GM18858 (cell line): Measurements from ENCODE around the gene KIAA0753.
"Not testable (repeated sequence)": the region's sequence is repeated elsewhere in the genome, so short reads cannot be mapped to it uniquely, and the experiment has no call there.

Experiments used
- ATAC-seq: cut with Tn5 transposase; IDR thresholded peaks from one replicate; pipeline ENCODE4 v1.9.1; 2021; ENCODE audit not compliant: unreplicated experiment

The KIAA0753 gene

DNA sequence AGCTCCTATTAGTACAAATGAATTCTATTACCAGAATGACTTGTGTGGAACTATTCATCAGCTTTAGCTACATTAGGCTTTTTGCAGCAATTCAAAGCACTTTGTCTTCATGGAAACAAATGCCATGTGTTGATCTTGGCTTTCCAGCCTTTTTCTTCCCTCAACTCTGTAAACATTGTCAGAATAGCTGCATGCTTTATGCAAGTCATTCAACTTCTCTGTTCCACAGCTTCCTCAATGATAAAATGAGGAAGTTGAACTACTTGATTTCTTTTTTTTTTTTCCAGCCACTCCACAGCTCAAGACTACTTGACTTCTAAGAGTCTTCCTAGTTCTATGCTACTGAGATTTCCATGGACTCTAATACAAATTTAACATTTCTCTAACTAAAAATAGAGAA is 41.1 kb downstream of the KIAA0753 start:
- no peak for ATAC-seq

DNA sequence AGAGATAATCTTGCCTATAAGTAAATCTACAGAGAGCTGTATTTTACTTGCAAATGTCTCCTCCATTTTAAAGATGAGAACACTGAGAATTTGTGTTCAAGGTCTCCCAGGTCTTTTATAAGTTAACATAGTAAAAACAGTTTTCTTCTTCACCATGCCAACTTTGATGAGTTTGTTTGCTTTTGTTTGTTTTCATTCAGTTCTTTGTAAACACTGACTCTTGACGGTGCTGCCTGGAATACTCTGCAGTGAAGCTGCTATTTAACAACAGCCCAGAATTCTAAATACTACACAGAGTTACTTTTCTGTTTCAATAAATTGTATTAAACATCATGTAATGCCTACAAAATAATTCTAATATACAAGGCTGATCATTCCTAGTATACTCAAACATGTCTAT is 42.8 kb downstream of the KIAA0753 start:
- ATAC-seq: no peak

DNA sequence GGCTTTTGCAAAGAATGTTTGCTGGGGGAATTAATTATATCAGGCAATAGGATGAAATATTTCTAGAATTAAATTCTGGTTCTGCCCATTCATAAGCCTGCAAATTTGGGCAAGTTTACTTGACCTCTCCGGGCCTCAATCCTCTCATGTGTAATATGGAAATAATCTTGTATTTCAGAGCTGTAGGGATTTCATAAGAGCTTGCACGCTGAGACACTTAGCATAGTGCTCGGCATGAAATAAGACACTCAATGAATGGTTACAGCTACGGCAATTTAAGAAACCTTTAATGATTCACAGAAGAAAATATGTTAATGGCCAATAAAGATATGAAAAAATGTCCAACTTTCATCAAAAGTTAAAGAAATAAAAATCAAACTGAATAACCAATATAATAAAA is 43.6 kb downstream of the KIAA0753 start:
- no peak for ATAC-seq

DNA sequence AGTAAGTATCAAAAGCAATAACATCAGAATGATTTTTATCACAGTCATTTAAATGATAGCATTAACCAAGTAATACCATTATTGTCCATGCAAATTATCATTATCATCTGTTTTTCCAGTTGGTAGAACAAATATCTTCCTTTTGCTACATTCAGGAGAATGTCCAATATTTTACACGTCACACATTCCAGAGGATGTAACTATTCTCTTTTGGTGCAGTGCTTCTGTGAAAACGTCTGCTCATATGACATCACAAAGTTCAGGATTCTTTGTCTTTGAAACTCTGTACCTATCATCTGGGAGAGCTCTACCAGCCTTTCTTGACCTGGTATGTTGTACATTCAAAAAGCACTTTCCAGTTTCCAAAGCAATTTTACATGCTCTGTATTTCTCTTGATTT is 44.0 kb downstream of the KIAA0753 start:
- ATAC-seq: no peak

DNA sequence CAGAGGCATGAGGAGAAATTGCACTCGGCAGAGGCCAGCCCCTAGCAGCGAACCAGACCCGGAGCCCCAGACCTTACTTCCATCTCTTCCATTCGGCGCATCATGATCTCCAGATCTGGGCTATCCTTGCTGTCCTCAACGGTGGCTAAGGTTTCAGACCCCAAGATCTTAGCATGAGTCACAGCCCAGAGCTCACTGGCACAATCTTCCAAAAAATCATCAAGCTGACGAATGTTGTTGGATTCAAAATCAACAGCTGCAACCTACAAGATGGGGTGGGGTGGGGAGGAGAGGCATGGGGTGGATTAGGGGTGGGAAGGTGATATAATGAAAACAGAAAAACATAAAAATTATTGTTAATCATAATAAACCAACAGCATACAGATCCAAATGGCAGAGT is 44.4 kb downstream of the KIAA0753 start:
- no peak for ATAC-seq

DNA sequence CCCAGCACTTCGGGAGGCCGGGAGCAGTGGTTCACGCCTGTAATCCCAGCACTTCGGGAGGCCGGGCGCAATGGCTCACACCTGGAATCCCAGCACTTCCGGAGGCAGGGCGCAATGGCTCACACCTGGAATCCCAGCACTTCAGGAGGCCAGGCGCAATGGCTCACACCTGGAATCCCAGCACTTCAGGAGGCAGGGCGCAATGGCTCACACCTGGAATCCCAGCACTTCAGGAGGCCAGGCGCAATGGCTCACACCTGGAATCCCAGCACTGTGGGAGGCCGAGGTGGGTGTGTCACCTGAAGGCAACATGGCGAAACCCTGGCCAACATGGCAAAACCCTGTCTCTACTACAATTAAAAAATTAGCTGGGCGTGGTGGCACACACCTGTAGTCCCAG is 47.1 kb downstream of the KIAA0753 start:
- ATAC-seq: not testable (repeated sequence)

DNA sequence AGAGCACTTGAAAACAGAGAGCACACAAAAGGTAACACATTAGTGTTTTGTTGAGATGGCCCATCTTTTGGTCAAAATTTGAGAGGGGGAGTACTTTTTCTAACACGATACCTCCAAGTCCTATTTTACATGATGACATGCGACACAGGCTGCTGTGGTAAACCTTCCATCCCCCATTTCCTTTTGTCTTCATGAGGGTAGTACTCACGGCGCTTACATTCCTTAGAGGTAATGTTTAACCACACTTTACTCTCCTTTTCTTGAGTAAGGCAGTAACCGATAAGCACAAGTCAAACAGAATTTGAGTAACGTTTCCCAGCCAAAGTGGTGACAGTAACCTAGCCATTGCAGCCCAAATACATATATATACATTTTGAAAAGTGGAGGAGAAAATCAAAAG is 48.3 kb downstream of the KIAA0753 start:
- no peak for ATAC-seq

DNA sequence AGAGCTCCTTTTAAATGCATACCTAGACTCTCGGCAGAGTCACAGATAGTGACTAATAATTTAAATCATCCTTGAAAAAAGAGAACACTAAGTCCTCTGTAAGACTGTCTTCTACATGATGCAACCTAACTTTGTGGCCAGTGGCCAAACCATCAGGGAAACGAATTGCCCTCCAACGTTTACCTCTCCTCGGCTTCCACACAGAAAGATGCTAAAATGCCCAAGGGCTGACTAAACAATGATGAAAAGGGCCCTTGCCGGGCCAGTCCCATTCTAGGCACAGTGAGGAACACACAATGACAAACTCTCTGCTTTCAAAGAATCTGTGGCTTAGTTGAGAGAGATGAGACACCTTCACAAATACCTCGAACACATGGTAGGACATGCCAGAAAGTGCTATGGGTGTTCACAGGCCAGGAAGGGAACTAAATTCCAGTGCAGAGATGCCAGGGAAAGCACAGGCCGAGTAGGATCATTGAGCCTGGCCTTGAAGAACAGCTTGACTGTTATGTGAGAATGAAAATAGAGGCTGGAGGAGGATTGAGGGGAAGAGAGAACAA is 48.8 kb downstream of the KIAA0753 start:
- no peak for ATAC-seq

DNA sequence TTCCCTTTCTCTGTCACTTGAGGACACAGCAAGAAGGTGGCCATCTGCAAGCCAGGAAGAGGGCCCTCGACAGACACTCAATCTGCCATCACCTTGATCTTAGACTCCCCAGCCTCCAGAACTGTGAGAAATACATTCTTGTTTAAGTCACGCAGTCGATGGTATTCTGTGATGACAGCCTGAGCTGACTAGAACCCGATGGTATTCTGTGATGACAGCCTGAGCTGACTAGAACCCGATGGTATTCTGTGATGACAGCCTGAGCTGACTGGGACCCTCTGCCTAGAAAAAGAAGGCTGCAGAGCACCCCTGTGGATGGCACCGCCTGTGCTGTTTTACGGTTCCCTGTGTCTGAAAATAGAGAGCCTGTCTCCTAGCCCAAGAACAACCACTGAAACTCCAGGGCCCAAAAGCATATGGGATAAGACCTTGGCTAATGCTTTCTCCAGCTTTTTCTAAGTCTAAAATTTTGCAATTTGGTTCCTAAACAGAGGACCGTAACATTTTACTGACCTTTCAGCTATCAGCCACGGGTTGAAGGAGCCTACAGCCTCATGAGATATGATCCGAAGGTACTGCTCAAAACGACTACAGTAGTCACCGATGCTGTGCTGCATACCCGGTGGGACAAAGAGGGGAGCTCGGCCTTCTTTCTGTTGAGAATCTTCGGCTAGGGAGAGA is 51.1 kb downstream of the KIAA0753 start:
- no peak for ATAC-seq

DNA sequence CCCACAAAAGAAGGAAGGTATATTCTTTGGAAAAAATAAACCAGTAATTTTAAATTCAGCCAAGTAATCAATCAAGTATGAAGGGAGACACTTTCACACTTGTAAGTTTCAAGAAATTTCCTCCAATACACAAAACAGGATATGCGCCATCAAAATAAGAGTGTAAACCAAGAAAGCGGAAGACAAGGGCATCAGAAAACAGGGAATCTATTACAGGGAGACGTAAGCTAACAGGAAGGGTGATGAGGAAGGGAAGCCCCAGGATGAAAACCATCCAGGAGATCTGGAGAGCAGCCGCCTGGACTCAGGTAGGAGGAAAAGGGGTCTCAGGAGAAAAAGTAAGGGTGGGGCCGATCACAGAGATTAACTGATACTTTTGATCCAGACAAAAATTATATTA is 52.3 kb downstream of the KIAA0753 start:
- ATAC-seq: no peak

DNA sequence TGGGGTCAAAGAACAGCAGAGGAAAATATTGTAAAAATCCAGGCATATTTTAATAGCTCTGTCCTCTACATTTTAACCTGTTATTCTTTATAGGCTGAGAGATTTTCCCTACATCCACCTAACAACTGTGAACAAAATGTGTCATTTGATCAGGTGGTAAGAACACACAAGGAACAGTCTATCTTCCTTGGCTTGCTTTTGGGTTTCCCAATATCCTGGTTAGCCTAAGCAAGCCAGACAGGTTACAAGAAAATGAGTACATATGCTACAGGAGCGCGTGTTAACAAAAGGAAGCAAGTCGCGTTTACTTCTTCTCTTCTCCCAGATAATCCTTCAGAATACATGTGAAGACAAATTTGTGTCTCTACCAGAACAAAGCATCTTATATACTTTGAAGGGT is 53.2 kb downstream of the KIAA0753 start:
- ATAC-seq: no peak

DNA sequence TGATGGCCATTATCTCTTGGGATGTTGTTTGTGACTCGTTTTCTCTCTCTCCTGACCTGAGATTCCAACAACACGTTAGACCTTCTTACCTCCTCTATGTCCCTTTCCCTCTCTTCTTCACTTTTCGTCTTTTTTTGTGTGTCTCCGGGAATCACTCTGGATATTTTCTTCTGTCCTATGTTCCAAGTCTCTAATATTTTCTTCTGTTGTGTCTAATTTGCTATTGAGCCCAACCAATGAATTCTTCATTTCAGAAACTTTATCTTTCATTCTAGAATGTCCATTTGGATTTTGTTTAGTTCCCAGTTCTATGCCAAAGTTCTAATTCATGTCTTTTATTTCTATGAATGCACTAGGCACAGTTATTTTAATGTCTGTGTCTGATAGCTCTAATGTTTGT is 57.1 kb downstream of the KIAA0753 start:
- no peak for ATAC-seq

DNA sequence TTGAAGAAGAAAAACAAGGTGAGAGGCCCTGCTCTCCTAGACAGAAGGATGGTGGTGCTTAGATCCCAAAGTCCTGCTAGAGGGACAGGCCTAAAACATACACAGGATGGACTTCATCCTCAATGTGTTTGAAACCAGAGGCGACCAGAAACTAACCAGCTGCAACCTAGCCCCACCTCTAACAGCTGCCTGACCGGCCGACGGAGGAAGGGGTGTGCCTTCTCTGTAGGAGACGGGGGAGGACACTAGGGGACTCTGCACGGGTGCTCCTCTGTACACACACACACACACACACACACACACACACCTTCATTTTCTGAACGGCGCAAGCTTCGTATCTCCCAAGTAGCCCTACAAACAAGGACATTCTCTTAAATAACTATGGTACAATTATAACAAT is 59.9 kb downstream of the KIAA0753 start:
- ATAC-seq: no peak

DNA sequence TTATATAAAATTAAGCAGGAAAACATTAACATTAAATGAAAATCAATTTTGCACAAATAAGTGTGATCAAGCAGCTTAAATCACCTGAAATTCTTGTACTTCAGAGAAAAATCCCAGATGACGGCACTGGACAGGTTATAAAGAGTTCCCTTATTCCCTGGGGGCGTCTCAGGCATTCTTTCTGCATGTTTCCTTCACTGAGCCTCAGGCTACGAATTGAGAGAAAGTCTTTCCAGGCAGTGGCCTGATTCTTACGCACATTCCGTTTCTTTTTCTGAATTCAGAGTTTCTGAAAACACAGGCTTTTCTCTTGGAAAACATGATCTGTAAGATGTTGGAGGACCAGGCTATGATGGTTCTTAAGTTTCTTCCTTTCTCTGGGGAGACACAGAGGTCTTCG is 62.0 kb downstream of the KIAA0753 start:
- no peak for ATAC-seq

DNA sequence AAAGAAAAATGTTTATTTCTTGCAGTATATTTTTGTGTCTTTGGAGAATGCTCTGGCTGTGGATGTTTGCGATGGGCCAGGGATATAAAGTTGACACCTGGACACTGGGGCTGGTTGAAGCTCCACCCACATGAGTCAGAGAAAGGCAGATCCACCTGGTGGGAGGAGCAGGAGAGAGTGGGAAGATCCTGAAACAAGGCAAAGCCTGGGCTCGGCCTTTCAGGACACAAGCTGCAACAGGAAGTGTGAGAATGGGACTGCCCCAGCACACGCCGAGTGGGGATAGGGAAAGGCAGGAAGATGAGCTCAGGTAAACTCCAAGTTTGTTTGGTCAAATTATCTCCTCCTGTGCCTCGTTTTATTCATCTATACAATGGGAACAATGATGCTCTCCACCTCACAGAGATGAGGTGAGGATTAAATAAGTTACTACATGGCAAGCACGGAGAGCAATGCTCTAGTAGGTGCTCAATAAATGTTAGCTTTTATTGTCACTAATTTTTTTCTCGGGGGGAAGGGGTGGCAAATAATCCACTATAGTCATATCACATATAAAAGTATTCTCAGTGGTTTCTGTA is 62.7 kb downstream of the KIAA0753 start:
- no peak for ATAC-seq

DNA sequence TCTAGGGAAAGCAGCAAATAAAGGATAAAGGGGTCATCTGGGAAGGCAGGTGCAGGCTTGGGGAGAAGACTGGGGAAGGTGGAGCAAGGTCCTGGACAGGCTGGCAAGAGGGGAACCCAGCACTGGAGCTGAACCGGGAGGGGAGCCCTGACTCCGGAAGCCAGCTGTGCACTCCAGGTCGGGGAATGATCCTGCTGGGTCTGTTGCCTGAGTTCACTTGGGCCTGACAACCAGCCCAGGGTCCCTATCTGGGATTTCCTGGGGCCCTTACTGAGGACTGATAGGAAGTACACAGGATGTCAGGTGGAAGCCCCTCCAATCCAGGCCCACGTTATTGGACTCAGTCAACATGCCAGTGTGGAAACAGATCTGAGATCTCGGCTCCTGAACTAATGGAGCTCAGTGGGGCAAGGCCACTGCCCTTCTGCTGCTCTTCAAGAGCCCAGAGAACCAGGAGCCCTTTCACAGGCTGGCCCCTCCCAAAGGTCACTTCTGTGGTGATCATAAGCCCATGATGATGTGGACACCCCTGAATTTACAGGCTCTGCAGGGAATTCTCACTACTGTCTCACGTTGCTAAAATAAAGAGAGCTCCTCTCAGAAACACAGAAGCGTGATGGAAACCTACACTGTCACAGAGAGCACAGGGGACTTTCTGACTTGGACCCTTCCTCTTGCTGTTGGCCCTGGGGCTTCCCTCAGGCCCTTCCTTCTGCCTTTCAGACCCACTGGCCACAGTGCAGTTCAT is 64.3 kb downstream of the KIAA0753 start:
- no peak for ATAC-seq

DNA sequence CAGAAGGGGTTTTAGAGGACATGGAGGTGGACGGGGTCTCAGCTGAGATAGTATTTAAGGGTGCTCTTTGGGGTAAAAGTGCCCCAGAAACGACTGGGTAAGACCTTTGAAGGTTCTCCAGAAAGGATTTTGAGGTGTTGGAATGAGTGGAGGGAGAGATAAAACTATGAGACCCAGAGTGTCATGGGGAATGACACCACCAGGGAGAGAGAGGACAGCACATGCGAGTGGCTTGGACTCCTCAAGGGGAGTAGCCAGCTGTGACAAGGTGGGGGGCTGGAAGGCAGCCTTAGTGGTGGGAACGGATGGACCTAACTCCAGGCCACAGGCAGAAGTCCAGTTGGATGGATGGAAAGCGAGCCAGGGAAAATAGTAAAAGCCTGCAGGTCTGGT is 64.9 kb downstream of the KIAA0753 start:
- no peak for ATAC-seq

DNA sequence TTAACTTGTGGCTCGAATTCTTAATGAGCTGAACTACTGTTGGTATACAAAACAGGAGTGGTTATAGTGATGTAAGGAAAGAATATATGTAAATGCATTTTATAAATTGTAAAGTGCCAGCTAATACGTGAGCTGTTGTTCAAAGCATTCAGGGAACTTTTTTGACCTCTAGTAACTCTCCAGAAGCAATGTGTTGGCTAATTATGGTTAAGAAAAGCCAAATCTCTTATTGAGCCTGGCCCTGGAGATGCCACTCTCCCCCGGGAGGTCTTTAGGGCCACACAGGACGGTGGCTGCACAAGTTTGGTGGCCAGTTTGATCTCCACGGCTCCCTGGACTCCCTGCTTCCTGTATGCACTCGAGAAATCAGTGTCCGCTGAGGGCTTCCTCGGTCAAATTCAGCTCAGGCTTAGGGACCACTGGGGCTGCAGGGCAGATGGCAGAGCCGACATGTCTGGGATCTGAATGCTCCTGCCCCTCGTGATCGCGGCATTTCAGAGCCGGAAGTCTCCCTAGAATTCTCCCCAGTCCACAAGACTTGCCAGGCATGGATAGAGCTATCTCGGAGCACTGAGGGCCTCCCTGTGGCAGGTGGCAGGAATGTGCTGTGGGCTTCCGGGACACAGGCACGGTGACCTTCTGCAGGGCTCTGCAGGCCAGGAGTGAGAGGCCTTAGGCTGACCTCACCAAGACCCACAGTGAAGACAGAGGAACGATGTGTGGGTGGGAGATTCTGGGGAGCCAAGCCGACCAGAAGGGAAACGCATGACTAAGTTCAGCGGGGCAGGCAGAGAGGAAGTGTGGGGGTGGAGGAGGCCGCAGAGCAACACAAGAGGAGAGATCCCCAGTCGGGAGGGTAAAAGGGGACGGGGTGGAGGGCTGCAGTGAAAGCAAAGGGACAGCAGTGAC is 65.6 kb downstream of the KIAA0753 start:
- no peak for ATAC-seq

DNA sequence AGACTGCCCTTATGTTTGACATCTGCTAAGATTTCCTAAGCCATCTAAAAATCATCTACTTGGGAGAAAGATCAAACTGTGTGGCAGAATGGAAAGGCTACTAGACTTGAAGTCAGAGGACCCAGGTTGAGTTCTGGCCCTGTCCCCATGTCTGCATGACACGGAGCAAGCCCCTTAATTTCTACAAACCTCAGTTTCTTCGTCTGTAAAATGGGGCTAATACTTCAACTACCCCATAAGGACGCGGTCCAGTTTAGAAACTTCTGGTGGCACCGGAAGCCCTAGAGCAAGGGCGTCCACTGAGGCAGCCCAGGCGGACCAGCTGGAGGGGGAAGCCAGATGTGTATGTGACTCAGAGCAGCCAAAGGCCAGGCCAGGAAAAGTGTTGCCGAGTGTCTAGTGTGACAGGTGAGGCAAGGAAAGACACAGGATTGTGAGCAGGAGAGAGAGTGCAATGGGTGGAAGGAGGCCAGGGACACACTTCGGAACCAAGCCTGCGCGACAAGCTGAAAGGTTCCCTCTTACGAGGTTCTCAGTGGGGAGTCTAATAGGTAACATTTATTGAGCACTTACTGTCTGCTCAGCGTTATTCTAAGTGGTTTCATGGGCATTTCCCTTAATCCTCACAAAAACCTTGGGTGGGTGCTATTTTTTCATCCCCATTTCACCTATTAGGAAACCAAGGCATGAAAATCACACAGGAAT is 66.4 kb downstream of the KIAA0753 start:
- ATAC-seq: no peak

DNA sequence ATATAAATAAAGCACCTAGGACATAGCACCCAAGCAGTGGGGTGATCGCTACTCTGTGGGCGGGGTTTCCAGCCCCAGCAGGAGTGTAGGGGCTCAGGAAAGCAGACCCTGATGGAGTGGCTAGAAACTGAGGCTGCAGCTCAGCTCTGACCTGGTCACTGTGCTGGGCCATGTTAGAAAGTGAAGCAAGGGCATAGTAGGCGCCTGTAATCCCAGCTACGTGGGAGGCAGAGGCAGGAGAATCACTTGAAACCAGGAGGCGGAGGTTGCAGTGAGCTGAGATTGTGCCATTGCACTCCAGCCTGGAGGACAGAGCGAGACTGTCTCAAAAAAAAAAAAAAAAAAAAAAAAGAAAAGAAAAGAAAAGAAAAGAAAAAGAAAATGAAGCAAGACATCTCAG is 67.0 kb downstream of the KIAA0753 start:
- not testable (repeated sequence) for ATAC-seq

DNA sequence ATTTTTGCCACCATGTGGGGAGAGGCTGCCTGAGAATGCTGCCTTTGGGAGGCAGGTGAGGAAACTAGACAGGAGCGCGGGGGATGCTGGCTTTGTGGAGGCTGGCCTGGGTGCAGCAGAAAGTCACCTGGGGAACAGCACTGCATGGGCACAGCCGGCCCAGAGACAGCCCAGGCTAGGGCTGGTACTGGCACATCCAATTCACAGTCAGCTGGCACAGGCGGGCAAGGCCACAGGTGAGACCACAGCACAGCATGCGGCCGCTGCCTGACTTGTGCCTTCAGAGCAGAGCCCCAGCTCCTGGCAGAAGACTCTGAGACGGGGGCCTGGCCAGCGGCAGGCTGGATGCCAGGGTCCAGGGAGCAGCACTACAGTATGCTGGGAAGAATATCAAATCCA is 67.5 kb downstream of the KIAA0753 start:
- ATAC-seq: no peak
